WERI-Rb-1 (cell line): Measurements from ENCODE around the gene DNAJC21.
"Not testable (repeated sequence)": the region's sequence is repeated elsewhere in the genome, so short reads cannot be mapped to it uniquely, and the experiment has no call there.

ENCODE experiments used
- DNase-seq: peaks from one replicate; pipeline ENCODE4 v3.0.0-alpha.2; 2020
- H3K27ac ChIP-seq: fragments of 250-450 bp; sonication (Bioruptor Pico); 2 replicates; pipeline ENCODE4 v1.5.1; 2020; ENCODE audit warnings: mild to moderate bottlenecking, moderate library complexity
- H3K27me3 ChIP-seq: fragments of 250-450 bp; sonication (Bioruptor Pico); 2 replicates; pipeline ENCODE4 v1.5.1; 2021; ENCODE audit warnings: mild to moderate bottlenecking, low read depth, moderate library complexity; ENCODE audit not compliant: insufficient read depth, severe bottlenecking
- H3K36me3 ChIP-seq: fragments of 250-450 bp; sonication (Bioruptor Pico); 2 replicates; pipeline ENCODE4 v1.5.1; 2020; ENCODE audit warnings: mild to moderate bottlenecking, moderate library complexity
- H3K4me3 ChIP-seq: 2 replicates; pipeline ENCODE4 v1.5.1; 2011; ENCODE audit warnings: low read depth, mild to moderate bottlenecking, control low read depth, low read length
- H3K9me3 ChIP-seq: fragments of 250-450 bp; sonication (Bioruptor Pico); 2 replicates; pipeline ENCODE4 v1.5.1; 2021; ENCODE audit warnings: mild to moderate bottlenecking, moderate library complexity; ENCODE audit not compliant: severe bottlenecking
- CTCF ChIP-seq: IDR thresholded peaks from 2 replicates; pipeline ENCODE4 v1.5.1; 2011; ENCODE audit warnings: low read depth, mild to moderate bottlenecking, control low read depth, inconsistent platforms, low read length

The DNAJC21 gene

GRCh38 chr5:34968258-34968657 is 38.9 kb downstream of the DNAJC21 start:
- H3K4me3 ChIP-seq, result no peak overlapping the region
- peaks cover 3% of the 10 kb centered on the region for H3K9me3 ChIP-seq
- TF ChIP-seq CTCF, result no peak
- DNase-seq, result no peak
- no peak overlapping the region for H3K27ac ChIP-seq
- H3K27me3 ChIP-seq, result no peaks in the 10 kb centered on the region
- H3K36me3 ChIP-seq, result no peaks in the 10 kb centered on the region

DNA sequence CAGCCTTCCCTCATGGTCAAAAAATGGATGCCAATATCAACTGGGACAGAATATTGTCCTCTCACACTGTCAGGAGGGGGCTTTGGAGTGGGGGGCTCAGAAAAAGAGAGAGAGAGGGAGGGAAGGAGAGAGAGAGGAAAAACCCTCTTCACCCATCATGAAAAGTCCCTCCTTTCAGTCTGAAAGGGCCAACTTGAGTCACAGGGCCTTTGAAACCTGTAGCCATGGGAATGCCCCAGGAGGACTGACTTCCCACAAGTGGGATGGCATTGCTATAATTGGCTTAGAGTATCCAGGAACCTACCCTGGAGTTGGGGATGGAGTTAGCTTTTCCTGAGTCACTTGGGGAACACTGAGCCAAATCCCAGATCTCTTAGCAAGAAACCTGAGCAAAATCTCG is 41.2 kb downstream of the DNAJC21 start:
- Histone ChIP-seq H3K9me3 (peaks cover 3% of the 10 kb centered on the region), H3K36me3 (no peaks in the 10 kb centered on the region), H3K4me3 (no peak overlapping the region), H3K27me3 (no peaks in the 10 kb centered on the region), H3K27ac (no peak overlapping the region)
- DNase-seq, result no peak
- no peak for TF ChIP-seq CTCF

DNA sequence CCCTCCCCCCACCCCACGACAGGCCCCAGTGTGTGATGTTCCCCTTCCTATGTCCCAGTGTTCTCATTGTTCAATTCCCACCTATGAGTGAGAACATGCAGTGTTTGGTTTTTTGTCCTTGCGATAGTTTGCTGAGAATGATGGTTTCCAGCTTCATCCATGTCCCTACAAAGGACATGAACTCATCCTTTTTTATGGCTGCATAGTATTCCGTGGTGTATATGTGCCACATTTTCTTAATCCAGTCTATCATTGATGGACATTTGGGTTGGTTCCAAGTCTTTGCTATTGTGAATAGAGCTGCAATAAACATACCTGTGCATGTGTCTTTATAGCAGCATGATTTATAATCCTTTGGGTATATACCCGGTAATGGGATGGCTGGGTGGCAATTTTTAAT is 42.3 kb downstream of the DNAJC21 start:
- H3K4me3 ChIP-seq, DNase-seq, H3K27ac ChIP-seq: not testable (repeated sequence)

GRCh38 chr5:34976347-34976746 is 47.0 kb downstream of the DNAJC21 start:
- H3K9me3 ChIP-seq, result no peaks in the 10 kb centered on the region
- TF ChIP-seq CTCF, result no peak
- H3K27me3 ChIP-seq, result no peaks in the 10 kb centered on the region
- H3K4me3 ChIP-seq, result no peak overlapping the region
- H3K36me3 ChIP-seq, result no peaks in the 10 kb centered on the region
- no peak overlapping the region for H3K27ac ChIP-seq
- DNase-seq, result no peak

More for the DNA sequence above, 42.3 kb downstream of the DNAJC21 start:
- not testable (repeated sequence) for H3K9me3 ChIP-seq, H3K27me3 ChIP-seq, H3K36me3 ChIP-seq

DNA sequence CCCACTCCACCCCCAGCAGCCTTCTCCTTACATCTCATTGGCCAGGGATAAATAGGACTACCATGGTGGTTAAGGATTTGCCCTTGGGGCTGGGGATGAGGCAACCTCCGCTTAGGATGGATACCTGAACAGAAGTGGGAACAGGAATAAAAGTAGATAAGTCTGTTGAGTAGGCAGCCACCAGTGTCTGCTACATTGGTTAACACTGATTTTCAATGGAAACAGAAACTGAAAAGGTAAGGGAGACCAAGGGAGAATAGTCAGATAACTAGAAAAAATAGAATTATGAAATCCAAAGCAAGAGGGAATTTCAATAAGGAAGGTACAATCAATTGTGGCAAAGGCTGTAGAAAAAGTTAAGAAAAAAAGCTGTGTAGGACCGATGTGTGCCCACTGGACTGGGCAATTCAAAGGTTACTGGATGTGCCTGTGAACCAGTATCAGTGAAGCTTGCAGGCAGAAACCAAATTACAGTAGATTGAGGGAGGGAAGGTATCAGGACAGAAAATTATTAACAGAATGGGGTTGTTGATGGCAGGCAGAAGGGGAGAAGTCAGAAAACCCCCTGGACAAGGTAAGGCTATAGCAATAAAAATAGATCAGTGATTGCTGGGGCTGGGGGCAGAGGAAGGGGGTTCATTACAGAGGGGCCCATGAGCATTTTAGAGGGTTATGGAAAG is 48.7 kb downstream of the DNAJC21 start:
- no peak for TF ChIP-seq CTCF
- no peak overlapping the region for H3K4me3 ChIP-seq
- H3K27me3 ChIP-seq, result no peaks in the 10 kb centered on the region
- no peaks in the 10 kb centered on the region for H3K36me3 ChIP-seq
- H3K9me3 ChIP-seq, result peaks cover 4% of the 10 kb centered on the region
- no peak overlapping the region for H3K27ac ChIP-seq
- DNase-seq, result no peak

GRCh38 chr5:34978681-34979080 is 49.3 kb downstream of the DNAJC21 start:
- no peak for TF ChIP-seq CTCF
- Histone ChIP-seq H3K36me3 (no peaks in the 10 kb centered on the region), H3K4me3 (no peak overlapping the region), H3K9me3 (peaks cover 4% of the 10 kb centered on the region), H3K27ac (no peak overlapping the region), H3K27me3 (no peaks in the 10 kb centered on the region)
- DNase-seq, result no peak
